Neural crest cell (in vitro differentiated cells): ENCODE results near the gene FAM234A. TPM values are rescaled to one million over a fixed set of nuclear protein-coding genes. Genes with fewer than 3 reads are reported as not detected.
"Not testable (repeated sequence)": the region's sequence is repeated elsewhere in the genome, so short reads cannot be mapped to it uniquely, and the experiment has no call there.

Source experiments
- DNase-seq: peaks from one replicate; pipeline ENCODE4 v3.0.0; 2021; ENCODE audit warnings: low read depth, mixed read lengths, low spot score
- H3K27ac Mint-ChIP-seq: one replicate; pipeline ENCODE4 v1.8.0; 2021; ENCODE audit warnings: mild to moderate bottlenecking, mixed read lengths; ENCODE audit not compliant: unreplicated experiment
- H3K27me3 Mint-ChIP-seq: 2 replicates; pipeline ENCODE4 v1.8.0; 2021; ENCODE audit warnings: low read depth, mild to moderate bottlenecking, mixed read lengths
- H3K36me3 Mint-ChIP-seq: 2 replicates; pipeline ENCODE4 v1.8.0; 2021; ENCODE audit warnings: low read depth, mild to moderate bottlenecking, mixed read lengths
- H3K4me1 Mint-ChIP-seq: 2 replicates; pipeline ENCODE4 v1.8.0; 2021; ENCODE audit warnings: mixed read lengths
- H3K4me3 Mint-ChIP-seq: one replicate; pipeline ENCODE4 v1.8.0; 2021; ENCODE audit warnings: mild to moderate bottlenecking, mixed read lengths
- H3K9me3 Mint-ChIP-seq: 2 replicates; pipeline ENCODE4 v1.8.0; 2021; ENCODE audit warnings: mixed read lengths
- CTCF ChIP-seq: fragments of 200-600 bp; sonication (generic); conservative IDR thresholded peaks from 2 replicates; pipeline ENCODE4 v1.5.0; 2021; ENCODE audit warnings: antibody characterized with exemption, mild to moderate bottlenecking
- total RNA-seq: library from RNA; stranded (reverse); gene quantifications from 2 replicates; pipeline ENCODE4 v1.2.1, GENCODE V29; 2021

Gene FAM234A
- total RNA-seq, 1 donor from 2014 or later = 97.8 TPM

GRCh38 chr16:200388-200787, 34.2 kb upstream of the FAM234A start:
- Mint-ChIP-seq H3K4me3 (no peak overlapping the region), H3K9me3 (no peaks in the 10 kb centered on the region), H3K36me3 (peaks cover 11% of the 10 kb centered on the region), H3K27ac (no peak overlapping the region), H3K27me3 (no peaks in the 10 kb centered on the region), H3K4me1 (no peaks in the 10 kb centered on the region)
- DNase-seq = no peak
- no peak for TF ChIP-seq CTCF

- DNase-seq = no peak
- Mint-ChIP-seq H3K4me3 (no peak overlapping the region), H3K27ac (no peak overlapping the region), H3K27me3 (no peaks in the 10 kb centered on the region), H3K36me3 (peaks cover 13% of the 10 kb centered on the region), H3K4me1 (no peaks in the 10 kb centered on the region), H3K9me3 (no peaks in the 10 kb centered on the region)
- no peak for TF ChIP-seq CTCF
Observed at GRCh38 chr16:203246-203645, 31.4 kb upstream of the FAM234A start.

DNA sequence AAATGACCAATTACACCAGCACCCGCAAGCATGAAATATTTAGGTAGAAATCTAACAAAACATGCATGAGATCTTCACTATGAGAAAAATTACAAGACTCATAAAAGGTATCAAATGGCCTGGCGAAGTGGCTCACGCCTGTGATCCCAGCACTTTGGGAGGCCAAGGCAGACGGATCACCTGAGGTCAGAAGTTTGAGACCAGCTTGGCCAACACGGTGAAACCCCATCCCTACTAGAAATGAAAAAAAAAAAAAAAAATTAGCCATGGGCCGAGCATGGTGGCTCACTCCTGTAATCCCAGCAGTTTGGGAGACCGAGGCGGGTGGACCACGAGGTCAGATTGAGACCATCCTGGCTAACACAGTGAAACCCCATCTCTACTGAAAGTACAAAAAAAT, 30.6 kb upstream of the FAM234A start:
- not testable (repeated sequence) for H3K9me3 Mint-ChIP-seq, DNase-seq, H3K27ac Mint-ChIP-seq, H3K4me3 Mint-ChIP-seq, H3K4me1 Mint-ChIP-seq, H3K27me3 Mint-ChIP-seq
- peaks cover 16% of the 10 kb centered on the region for H3K36me3 Mint-ChIP-seq

DNA sequence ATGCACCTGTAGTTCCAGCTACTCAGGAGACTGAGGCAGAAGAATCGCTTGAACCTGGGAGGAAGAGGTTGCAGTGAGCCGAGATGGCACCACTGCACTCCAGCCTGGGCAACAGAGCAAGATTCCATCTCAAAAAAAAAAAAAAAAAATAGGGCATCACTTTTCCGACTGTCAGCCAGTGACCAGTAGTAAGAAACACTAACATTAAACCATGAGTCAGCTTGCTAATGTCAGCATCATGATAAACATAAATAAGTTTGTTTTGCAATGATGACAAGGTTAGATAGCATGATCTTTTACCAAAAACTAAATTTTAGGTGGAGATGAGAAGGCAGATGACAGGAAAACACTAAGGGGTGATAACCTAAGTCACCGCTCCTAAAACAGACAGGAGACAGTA, 25.3 kb upstream of the FAM234A start:
- not testable (repeated sequence) for H3K27ac Mint-ChIP-seq, H3K9me3 Mint-ChIP-seq

DNA sequence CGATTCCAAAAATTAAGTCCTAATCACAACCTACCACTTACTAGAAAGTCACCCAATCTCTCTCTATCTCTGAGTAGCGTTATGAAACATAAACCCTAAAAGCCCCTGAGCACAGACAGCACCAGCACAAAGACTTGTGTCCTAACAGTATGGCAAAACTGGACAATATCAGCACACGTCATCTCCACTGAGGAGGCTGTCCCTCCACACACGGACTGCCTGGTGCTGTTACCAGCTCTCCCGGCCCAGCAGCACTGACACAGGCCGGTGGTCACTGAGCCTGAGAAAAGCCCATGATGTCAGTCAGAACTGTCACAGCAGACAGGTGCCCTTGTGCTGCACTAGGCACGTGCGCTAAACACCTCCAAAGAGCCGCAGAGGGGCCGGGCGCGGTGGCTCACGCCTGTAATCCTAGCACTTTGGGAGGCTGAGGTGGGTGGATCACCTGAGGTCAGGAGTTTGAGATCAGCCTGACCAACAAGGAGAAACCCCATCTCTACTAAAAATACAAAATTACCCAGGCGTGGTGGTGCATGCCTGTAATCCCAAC, 22.9 kb upstream of the FAM234A start:
- H3K27me3 Mint-ChIP-seq, H3K9me3 Mint-ChIP-seq, DNase-seq, H3K27ac Mint-ChIP-seq, H3K4me3 Mint-ChIP-seq, H3K4me1 Mint-ChIP-seq: not testable (repeated sequence)
- H3K36me3 Mint-ChIP-seq = peaks cover 13% of the 10 kb centered on the region

More for the DNA sequence above, 25.3 kb upstream of the FAM234A start:
- H3K27me3 Mint-ChIP-seq, H3K4me1 Mint-ChIP-seq, H3K36me3 Mint-ChIP-seq, H3K4me3 Mint-ChIP-seq, DNase-seq: not testable (repeated sequence)

DNA sequence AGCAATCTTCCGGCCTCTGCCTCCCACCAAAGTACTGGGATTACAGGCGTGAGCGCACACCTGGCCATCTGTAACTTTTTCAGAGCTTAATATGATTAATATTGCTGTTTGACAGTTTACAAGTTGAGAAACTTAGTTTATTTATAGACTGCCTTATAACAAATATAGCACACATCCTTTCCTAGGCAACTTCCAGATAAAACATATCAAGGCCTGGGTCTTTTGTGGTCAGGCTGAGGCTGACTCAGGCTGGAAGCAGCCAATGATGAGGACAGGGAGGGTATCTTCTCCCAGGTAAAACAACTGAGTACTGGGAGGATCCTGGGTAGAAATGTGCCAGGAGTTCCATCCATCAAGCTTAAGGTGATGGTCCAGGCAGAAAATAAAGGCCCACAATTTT, 21.6 kb upstream of the FAM234A start:
- Mint-ChIP-seq H3K9me3 (no peaks in the 10 kb centered on the region), H3K4me3 (no peak overlapping the region), H3K27ac (no peak overlapping the region), H3K36me3 (peaks cover 13% of the 10 kb centered on the region), H3K4me1 (no peaks in the 10 kb centered on the region), H3K27me3 (no peaks in the 10 kb centered on the region)
- DNase-seq = no peak
- no peak for TF ChIP-seq CTCF

GRCh38 chr16:220021-220420, 14.6 kb upstream of the FAM234A start:
- no peak for DNase-seq
- Mint-ChIP-seq H3K36me3 (peaks cover 5% of the 10 kb centered on the region), H3K4me3 (no peak overlapping the region), H3K4me1 (no peaks in the 10 kb centered on the region), H3K9me3 (no peaks in the 10 kb centered on the region), H3K27me3 (no peaks in the 10 kb centered on the region), H3K27ac (no peak overlapping the region)
- TF ChIP-seq CTCF = no peak
